ENCODE measurements around the gene KYAT1.

Gene KYAT1

GRCh38 chr9:128899566-128900322 lies 18.0 kb upstream of the KYAT1 start:
- Histone ChIP-seq H3K4me3 (replicated peaks; ENCODE audit: low read depth, low read length) (no peak overlapping the region), H3K27me3 (replicated peaks; ENCODE audit: control insufficient read depth, insufficient read depth, low read length) (no peaks in the 10 kb centered on the region), H3K36me3 (ENCODE audit: control insufficient read depth, insufficient read depth, low read length) (peaks cover 4% of the 10 kb centered on the region)
- TF ChIP-seq CTCF (IDR thresholded peaks at IDR 0.05; ENCODE audit: insufficient read depth, low read length, poor library complexity, severe bottlenecking) = no peak
- DNase-seq (ENCODE audit: extremely low read depth, insufficient read length) = no peak

- Histone ChIP-seq H3K4me3 (replicated peaks; ENCODE audit: low read depth, low read length) (no peak overlapping the region), H3K36me3 (ENCODE audit: control insufficient read depth, insufficient read depth, low read length) (peaks cover 4% of the 10 kb centered on the region), H3K27me3 (replicated peaks; ENCODE audit: control insufficient read depth, insufficient read depth, low read length) (no peaks in the 10 kb centered on the region)
- no peak for DNase-seq (ENCODE audit: extremely low read depth, insufficient read length)
- no peak for TF ChIP-seq CTCF (IDR thresholded peaks at IDR 0.05; ENCODE audit: insufficient read depth, low read length, poor library complexity, severe bottlenecking)
Measured at GRCh38 chr9:128898845-128899565, 17.3 kb upstream of the KYAT1 start.

GRCh38 chr9:128898382-128898781 lies 16.6 kb upstream of the KYAT1 start:
- Histone ChIP-seq H3K4me3 (replicated peaks; ENCODE audit: low read depth, low read length) (no peak overlapping the region), H3K36me3 (ENCODE audit: control insufficient read depth, insufficient read depth, low read length) (peaks cover 4% of the 10 kb centered on the region), H3K27me3 (replicated peaks; ENCODE audit: control insufficient read depth, insufficient read depth, low read length) (no peaks in the 10 kb centered on the region)
- DNase-seq (ENCODE audit: extremely low read depth, insufficient read length) = no peak
- TF ChIP-seq CTCF (IDR thresholded peaks at IDR 0.05; ENCODE audit: insufficient read depth, low read length, poor library complexity, severe bottlenecking) = no peak

- Histone ChIP-seq H3K27me3 (replicated peaks; ENCODE audit: control insufficient read depth, insufficient read depth, low read length) (no peaks in the 10 kb centered on the region), H3K36me3 (ENCODE audit: control insufficient read depth, insufficient read depth, low read length) (peaks cover 8% of the 10 kb centered on the region), H3K4me3 (replicated peaks; ENCODE audit: low read depth, low read length) (no peak overlapping the region)
- DNase-seq (ENCODE audit: extremely low read depth, insufficient read length) = no peak
- TF ChIP-seq CTCF (IDR thresholded peaks at IDR 0.05; ENCODE audit: insufficient read depth, low read length, poor library complexity, severe bottlenecking) = no peak
Measured at GRCh38 chr9:128895556-128895955, 13.8 kb upstream of the KYAT1 start.

- no peak for TF ChIP-seq CTCF (IDR thresholded peaks at IDR 0.05; ENCODE audit: insufficient read depth, low read length, poor library complexity, severe bottlenecking)
- Histone ChIP-seq H3K4me3 (replicated peaks; ENCODE audit: low read depth, low read length) (no peak overlapping the region), H3K27me3 (replicated peaks; ENCODE audit: control insufficient read depth, insufficient read depth, low read length) (no peaks in the 10 kb centered on the region), H3K36me3 (ENCODE audit: control insufficient read depth, insufficient read depth, low read length) (peaks cover 10% of the 10 kb centered on the region)
- no peak for DNase-seq (ENCODE audit: extremely low read depth, insufficient read length)
Measured at GRCh38 chr9:128894764-128895163, 13.0 kb upstream of the KYAT1 start.
